Spleen (tissue), 7 donors: ENCODE results near the gene TTC39A.

Experiments used
- POLR2A ChIP-seq, 3 donors: fragments of 450-650 bp; IDR thresholded peaks; one replicate each; pipeline ENCODE4 v1.5.1; 2017; ENCODE audit warnings: antibody characterized with exemption in 3 of 3, mild to moderate bottlenecking in 1 of 3
- POLR2AphosphoS5 ChIP-seq, 3 donors: sonication (generic); formaldehyde crosslinking; IDR thresholded peaks; one replicate each; pipeline ENCODE4 v1.5.1; 2017; ENCODE audit warnings: antibody characterized with exemption in 3 of 3
- TF ChIP-seq, protein P1 (sequence below), 11 experiments: fragments of 200-600 bp in 7 of 11; fragments of 450-650 bp in 4 of 11; sonication (generic) in 4 of 11; IDR thresholded peaks in 8 of 11; conservative IDR thresholded peaks in 3 of 11; 1 replicate in 7 of 11; 2 replicates in 4 of 11; pipeline versions ENCODE4 v1.4.0 to v1.8.0; 2016 to 2021; ENCODE audit warnings: antibody characterized with exemption in 11 of 11, inconsistent platforms in 4 of 11, mild to moderate bottlenecking in 1 of 11
- donor health status: DM: no; HTN: no; CAD: no; lungs with moderate emphysema.
- donor health status: DM: no; HTN: no; CAD: no.
- donor health status: DM: no; HTN: no; CAD: no.

GRCh38 chr1:51301844-51302162 lies 28.6 kb downstream of the TTC39A start:
- no peak for TF ChIP-seq POLR2A (IDR thresholded peaks at IDR 0.05)
- no peak for TF ChIP-seq POLR2AphosphoS5 (IDR thresholded peaks at IDR 0.05)
- TF ChIP-seq, protein P1, sequence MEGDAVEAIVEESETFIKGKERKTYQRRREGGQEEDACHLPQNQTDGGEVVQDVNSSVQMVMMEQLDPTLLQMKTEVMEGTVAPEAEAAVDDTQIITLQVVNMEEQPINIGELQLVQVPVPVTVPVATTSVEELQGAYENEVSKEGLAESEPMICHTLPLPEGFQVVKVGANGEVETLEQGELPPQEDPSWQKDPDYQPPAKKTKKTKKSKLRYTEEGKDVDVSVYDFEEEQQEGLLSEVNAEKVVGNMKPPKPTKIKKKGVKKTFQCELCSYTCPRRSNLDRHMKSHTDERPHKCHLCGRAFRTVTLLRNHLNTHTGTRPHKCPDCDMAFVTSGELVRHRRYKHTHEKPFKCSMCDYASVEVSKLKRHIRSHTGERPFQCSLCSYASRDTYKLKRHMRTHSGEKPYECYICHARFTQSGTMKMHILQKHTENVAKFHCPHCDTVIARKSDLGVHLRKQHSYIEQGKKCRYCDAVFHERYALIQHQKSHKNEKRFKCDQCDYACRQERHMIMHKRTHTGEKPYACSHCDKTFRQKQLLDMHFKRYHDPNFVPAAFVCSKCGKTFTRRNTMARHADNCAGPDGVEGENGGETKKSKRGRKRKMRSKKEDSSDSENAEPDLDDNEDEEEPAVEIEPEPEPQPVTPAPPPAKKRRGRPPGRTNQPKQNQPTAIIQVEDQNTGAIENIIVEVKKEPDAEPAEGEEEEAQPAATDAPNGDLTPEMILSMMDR (IDR thresholded peaks at IDR 0.05 in 8 of 11, conservative IDR thresholded peaks at IDR 0.05 in 3 of 11) = no peak
